Keratinocyte (primary cell): ENCODE results near the gene PABPN1L. TPM values are rescaled to one million over a fixed set of nuclear protein-coding genes. Genes with fewer than 3 reads are reported as not detected.
"Not testable (repeated sequence)": the region's sequence is repeated elsewhere in the genome, so short reads cannot be mapped to it uniquely, and the experiment has no call there.

ENCODE experiments used
- DNase-seq: peaks from one replicate; pipeline ENCODE4 v3.0.0-alpha.2; 2011; ENCODE audit warnings: low read depth, missing footprints, low spot score
- FAIRE-seq: peaks from 2 replicates; lab custom pipeline; 2011; peaks lifted over from hg19 to GRCh38; lab: Jason Lieb, UNC
- H2AFZ ChIP-seq: 2 replicates; pipeline ENCODE4 v1.6.0; 2012; ENCODE audit warnings: low read length, control low read depth, inconsistent platforms; ENCODE audit not compliant: control insufficient read depth
- H3K27ac ChIP-seq: 2 replicates; pipeline ENCODE4 v1.5.1; 2011; ENCODE audit warnings: low read length; ENCODE audit not compliant: control insufficient read depth, insufficient read depth
- H3K27me3 ChIP-seq: 3 replicates; pipeline ENCODE4 v1.6.0; 2011; ENCODE audit warnings: low read length; ENCODE audit not compliant: control insufficient read depth, insufficient read depth; ENCODE audit errors: extremely low read depth
- H3K36me3 ChIP-seq, 2 experiments: 2 replicates in 1 of 2; 3 replicates in 1 of 2; pipeline ENCODE4 v1.5.1; 2011; ENCODE audit warnings: low read length in 2 of 2, mild to moderate bottlenecking in 1 of 2; ENCODE audit not compliant: control insufficient read depth in 2 of 2, insufficient read depth in 2 of 2; ENCODE audit errors: extremely low read depth in 1 of 2
- H3K4me1 ChIP-seq: 3 replicates; pipeline ENCODE4 v1.5.1; 2011; ENCODE audit warnings: low read length; ENCODE audit not compliant: control insufficient read depth, insufficient read depth; ENCODE audit errors: extremely low read depth
- H3K4me2 ChIP-seq: 3 replicates; pipeline ENCODE4 v1.6.0; 2011; ENCODE audit warnings: low read depth, low read length; ENCODE audit not compliant: control insufficient read depth, insufficient read depth; ENCODE audit errors: extremely low read depth
- H3K4me3 ChIP-seq, 3 experiments: fragments of 200-600 bp in 1 of 3; sonication (generic) in 1 of 3; 2 replicates in 2 of 3; 3 replicates in 1 of 3; pipeline ENCODE4 v1.5.1; 2011 to 2016; ENCODE audit warnings: low read length in 3 of 3, mild to moderate bottlenecking in 3 of 3, control low read depth in 2 of 3, inconsistent platforms in 1 of 3, low read depth in 1 of 3, mixed read lengths in 1 of 3, mixed run types in 1 of 3, moderate library complexity in 1 of 3; ENCODE audit not compliant: control insufficient read depth in 2 of 3, insufficient read depth in 2 of 3; ENCODE audit errors: extremely low read depth in 1 of 3
- H3K79me2 ChIP-seq: 2 replicates; pipeline ENCODE4 v1.6.0; 2012; ENCODE audit warnings: low read length; ENCODE audit not compliant: control insufficient read depth, insufficient read depth
- H3K9ac ChIP-seq: 3 replicates; pipeline ENCODE4 v1.6.0; 2011; ENCODE audit warnings: low read length; ENCODE audit not compliant: control insufficient read depth, insufficient read depth; ENCODE audit errors: extremely low read depth
- H3K9me1 ChIP-seq: 3 replicates; pipeline ENCODE4 v1.6.0; 2011; ENCODE audit warnings: low read length; ENCODE audit not compliant: control insufficient read depth, insufficient read depth; ENCODE audit errors: extremely low read depth
- H3K9me3 ChIP-seq: 2 replicates; pipeline ENCODE4 v1.5.1; 2012; ENCODE audit warnings: low read depth, low read length; ENCODE audit not compliant: control insufficient read depth
- H4K20me1 ChIP-seq: 3 replicates; pipeline ENCODE4 v1.6.0; 2011; ENCODE audit warnings: low read length; ENCODE audit not compliant: control insufficient read depth, insufficient read depth; ENCODE audit errors: extremely low read depth
- CTCF ChIP-seq, 3 experiments: IDR thresholded peaks in 1 of 3; conservative IDR thresholded peaks in 1 of 3; optimal IDR thresholded peaks in 1 of 3; 2 replicates in 2 of 3; 3 replicates in 1 of 3; pipeline versions ENCODE3 to v1.5.1; 2011; ENCODE audit warnings: low read length in 3 of 3, mild to moderate bottlenecking in 3 of 3, moderate library complexity in 2 of 3, control low read depth in 1 of 3, inconsistent platforms in 1 of 3; ENCODE audit not compliant: insufficient read depth in 2 of 3; ENCODE audit errors: extremely low read depth in 1 of 3
- EZH2 ChIP-seq: IDR thresholded peaks from one replicate; pipeline ENCODE4 v1.6.1; 2012; ENCODE audit warnings: inconsistent platforms, mild to moderate bottlenecking, low read length, moderate library complexity
- dilution Hi-C: fragments of 300-500 bp; cut with MboI; formaldehyde crosslinking; loops from one replicate; pipeline ENCODE4 v1.7.0; 2020; ENCODE audit warnings: low sequenced_read_pairs; ENCODE audit not compliant: extremely low pct_ligation_motif_present
- polyA plus RNA-seq, 5 experiments: library from polyadenylated mRNA; depleted of rRNA in 3 of 5; stranded (reverse) in 3 of 5; stranded (forward) in 1 of 5; unstranded in 1 of 5; fragments of >200 nt; gene quantifications; 1 replicate in 1 of 5; 2 replicates in 3 of 5; 3 replicates in 1 of 5; pipeline versions ENCODE4 v1.2.1 to v1.2.3, GENCODE V29; 2011 to 2012; ENCODE audit warnings: missing spikeins in 2 of 5, low read depth in 1 of 5, low replicate concordance in 1 of 5

PABPN1L gene
- polyA plus RNA-seq, 1 donor (not counting 4 experiments of a cell fraction or from before 2014, with no cell fraction given): not detected

DNA sequence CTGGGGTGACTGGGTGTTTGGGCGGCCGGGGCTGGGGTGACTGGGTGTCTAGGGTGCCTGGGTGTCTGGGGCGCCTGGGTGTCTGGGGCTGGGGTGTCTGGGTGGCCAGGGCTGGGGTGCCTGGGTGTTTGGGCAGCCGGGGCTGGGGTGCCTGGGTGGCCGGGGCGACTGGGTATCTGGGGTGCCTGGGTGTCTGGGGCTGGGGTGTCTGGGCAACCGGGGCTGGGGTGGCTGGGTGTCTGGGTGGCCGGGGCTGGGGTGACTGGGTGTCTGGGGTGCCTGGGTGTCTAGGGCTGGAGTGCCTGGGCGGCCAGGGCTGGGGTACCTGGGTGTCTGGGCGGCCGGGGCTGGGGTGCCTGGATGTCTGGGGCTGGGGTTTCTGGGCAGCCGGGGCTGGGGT lies 41.3 kb downstream of the PABPN1L start:
- dilution Hi-C loops: no loop called here
- Histone ChIP-seq H3K9me3 (no peaks in the 10 kb centered on the region), H3K36me3 (peaks cover 0 to 9% of the 10 kb centered on the region in 2 experiments), H2AFZ (no peak overlapping the region), H3K27ac (no peak overlapping the region), H3K27me3 (no peaks in the 10 kb centered on the region), H3K79me2 (no peaks in the 10 kb centered on the region), H3K4me2 (no peak overlapping the region), H3K9ac (no peak overlapping the region), H3K9me1 (no peaks in the 10 kb centered on the region), H4K20me1 (no peaks in the 10 kb centered on the region), H3K4me1 (peaks cover 3% of the 10 kb centered on the region), H3K4me3 (no peak overlapping the region)
- no peak for DNase-seq
- no peak for TF ChIP-seq CTCF (optimal IDR thresholded peaks at IDR 0.05 in 1 of 3, IDR thresholded peaks at IDR 0.05 in 1 of 3, conservative IDR thresholded peaks at IDR 0.05 in 1 of 3; ENCODE audit: extremely low read depth in 1 of 3, insufficient read depth in 2 of 3, low read length in 3 of 3)
- no peak for TF ChIP-seq EZH2
- no peak for FAIRE-seq

DNA sequence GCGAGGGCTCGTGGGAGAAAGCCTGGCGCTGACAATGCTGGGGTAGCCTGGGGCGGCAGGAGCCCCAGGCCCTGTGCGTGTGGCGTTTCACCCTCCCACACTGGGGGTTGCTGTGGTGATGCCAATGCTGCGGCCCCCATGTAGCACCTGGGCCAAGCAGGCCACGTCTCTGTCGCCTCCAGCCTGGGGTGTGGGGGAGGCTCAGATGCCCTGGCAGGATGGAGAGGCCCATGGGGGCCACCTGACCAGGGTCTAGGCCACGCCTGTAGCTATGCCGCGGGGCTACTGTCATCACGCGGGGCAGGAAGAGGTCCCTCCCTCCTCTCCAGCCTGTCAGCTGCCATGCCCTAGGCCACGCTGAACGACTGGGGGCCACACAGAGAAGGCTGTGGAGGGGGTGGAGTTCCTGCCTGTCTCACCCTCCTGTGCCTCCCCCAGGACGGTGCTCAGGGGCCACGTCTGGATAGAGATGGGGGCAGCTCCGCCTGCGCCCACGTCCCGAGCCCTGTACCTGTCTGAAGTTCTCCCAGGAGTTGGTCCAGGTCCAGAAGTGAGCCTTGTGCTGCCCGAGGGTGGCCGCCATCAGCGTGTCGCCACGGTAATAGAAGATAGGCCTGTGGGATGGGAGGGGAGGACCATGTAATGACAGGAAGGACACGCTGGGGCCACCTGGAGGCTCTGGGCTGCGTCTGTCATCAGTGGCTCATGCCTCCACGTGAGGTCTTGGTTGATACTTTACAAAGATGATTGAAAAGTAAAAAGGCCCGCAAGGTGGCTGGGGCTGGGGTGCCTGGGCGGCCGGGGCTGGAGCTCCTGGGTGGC lies 42.0 kb downstream of the PABPN1L start:
- Histone ChIP-seq H2AFZ (no peak overlapping the region), H3K27ac (no peak overlapping the region), H3K4me3 (no peak overlapping the region), H3K9me3 (no peaks in the 10 kb centered on the region), H3K9ac (no peak overlapping the region), H3K4me1 (peaks cover 3% of the 10 kb centered on the region), H3K27me3 (no peaks in the 10 kb centered on the region), H3K4me2 (no peak overlapping the region), H3K9me1 (no peaks in the 10 kb centered on the region), H3K36me3 (peaks cover 0 to 9% of the 10 kb centered on the region in 2 experiments), H3K79me2 (no peaks in the 10 kb centered on the region), H4K20me1 (no peaks in the 10 kb centered on the region)
- FAIRE-seq (no peak), DNase-seq (no peak)
- dilution Hi-C loops: no loop called here
- TF ChIP-seq CTCF (optimal IDR thresholded peaks at IDR 0.05 in 1 of 3, IDR thresholded peaks at IDR 0.05 in 1 of 3, conservative IDR thresholded peaks at IDR 0.05 in 1 of 3; ENCODE audit: extremely low read depth in 1 of 3, insufficient read depth in 2 of 3, low read length in 3 of 3) (no peak), EZH2 (no peak)

DNA sequence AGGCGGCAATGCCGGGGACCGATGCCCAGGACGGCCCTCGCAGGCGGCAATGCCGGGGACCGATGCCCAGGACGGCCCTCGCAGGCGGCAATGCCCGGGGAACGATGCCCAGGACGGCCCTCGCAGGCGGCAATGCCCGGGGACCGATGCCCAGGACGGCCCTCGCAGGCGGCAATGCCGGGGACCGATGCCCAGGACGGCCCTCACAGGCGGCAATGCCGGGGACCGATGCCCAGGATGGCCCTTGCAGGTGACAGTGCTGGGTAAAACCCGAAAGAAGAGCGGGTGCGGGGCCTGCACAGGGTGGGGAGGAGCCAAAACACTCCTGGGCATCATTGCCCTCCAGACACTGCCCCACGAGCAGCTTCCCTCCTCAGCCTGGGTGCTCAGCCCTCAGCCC lies 42.8 kb downstream of the PABPN1L start:
- H3K36me3 ChIP-seq, H2AFZ ChIP-seq, H3K9ac ChIP-seq, H3K27me3 ChIP-seq, dilution Hi-C loops, H4K20me1 ChIP-seq, H3K9me3 ChIP-seq, H3K27ac ChIP-seq, H3K4me3 ChIP-seq, H3K4me2 ChIP-seq, H3K4me1 ChIP-seq, H3K9me1 ChIP-seq, FAIRE-seq, H3K79me2 ChIP-seq, DNase-seq: not testable (repeated sequence)
